Caki2 (cell line): ENCODE measurements around the gene YTHDC1. TPM values are rescaled to one million over a fixed set of nuclear protein-coding genes. Genes with fewer than 3 reads are reported as not detected.
"Not testable (repeated sequence)": the region's sequence is repeated elsewhere in the genome, so short reads cannot be mapped to it uniquely, and the experiment has no call there.

Experiments used
- DNase-seq: peaks from one replicate; pipeline ENCODE4 v3.0.0-alpha.2; 2015; ENCODE audit warnings: low read depth
- in situ Hi-C: cut with HindIII; loops from 2 replicates; pipeline ENCODE4 v1.10.0; 2016; ENCODE audit warnings: low sequenced_read_pairs, low pct_unique_long_range_greater_than_20kb, mixed read lengths
- total RNA-seq: library from RNA; depleted of rRNA; stranded (reverse); fragments of >200 nt; shearing (Covaris generic); gene quantifications from 2 replicates; pipeline ENCODE4 v1.2.3, GENCODE V29; 2014; ENCODE audit warnings: low replicate concordance

The YTHDC1 gene
- total RNA-seq, 1 experiment from 2014 or later: 8.2 TPM

- in situ Hi-C loops: no loop called here
- DNase-seq: no peak
Measured at GRCh38 chr4:68316193-68316969, 33.5 kb downstream of the YTHDC1 start.

DNA sequence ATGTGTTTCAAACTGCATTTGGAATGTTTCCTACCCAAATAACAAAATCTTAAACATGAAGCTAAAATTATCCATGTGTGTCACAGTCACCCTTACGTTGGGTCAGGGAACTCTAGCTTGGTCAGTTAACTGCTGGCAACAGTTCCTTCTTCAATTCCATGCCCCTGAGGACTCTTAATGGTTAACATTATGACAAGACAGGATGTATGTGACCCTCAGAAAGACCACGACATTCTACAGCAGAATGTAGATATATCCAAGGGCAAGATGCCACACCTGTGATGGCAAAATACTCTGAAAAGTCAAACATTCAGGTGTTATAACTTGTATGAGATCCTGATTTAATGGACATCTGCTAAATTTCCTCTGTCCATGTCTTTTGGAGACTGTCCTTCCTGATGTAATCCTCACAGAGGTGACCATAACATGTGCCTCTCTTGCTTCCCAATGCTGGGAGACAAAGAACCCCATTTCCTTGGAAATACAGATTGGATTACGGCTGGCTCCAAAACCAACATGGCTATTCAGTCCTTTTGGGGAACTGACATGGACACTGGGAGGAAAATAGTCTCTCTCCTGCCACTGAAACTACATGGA lies 39.1 kb downstream of the YTHDC1 start:
- no peak for DNase-seq
- in situ Hi-C loops: no loop called here

DNA sequence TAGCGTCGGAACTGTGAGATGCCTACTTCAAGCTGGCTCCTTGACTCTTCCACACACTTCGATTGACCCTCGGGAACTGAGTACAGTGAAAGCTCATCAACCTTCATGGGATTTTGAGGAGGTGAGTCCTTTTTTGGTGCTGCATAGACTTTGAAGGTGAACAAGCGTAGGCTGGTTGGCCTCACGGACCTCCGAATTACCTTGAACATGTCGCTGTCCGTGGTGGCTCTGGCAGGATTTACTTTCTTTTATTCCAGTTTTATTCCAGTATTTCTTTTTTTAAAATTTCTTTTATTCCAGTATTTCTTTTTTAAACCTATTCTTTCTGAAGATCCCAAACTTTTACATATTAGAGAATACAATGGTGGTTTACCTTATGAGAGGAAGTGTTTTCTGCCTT lies 45.2 kb downstream of the YTHDC1 start:
- DNase-seq: no peak
- in situ Hi-C loops: no loop called here

GRCh38 chr4:68299492-68300457 lies 50.1 kb downstream of the YTHDC1 start:
- in situ Hi-C loops: no loop called here
- no peak for DNase-seq

DNA sequence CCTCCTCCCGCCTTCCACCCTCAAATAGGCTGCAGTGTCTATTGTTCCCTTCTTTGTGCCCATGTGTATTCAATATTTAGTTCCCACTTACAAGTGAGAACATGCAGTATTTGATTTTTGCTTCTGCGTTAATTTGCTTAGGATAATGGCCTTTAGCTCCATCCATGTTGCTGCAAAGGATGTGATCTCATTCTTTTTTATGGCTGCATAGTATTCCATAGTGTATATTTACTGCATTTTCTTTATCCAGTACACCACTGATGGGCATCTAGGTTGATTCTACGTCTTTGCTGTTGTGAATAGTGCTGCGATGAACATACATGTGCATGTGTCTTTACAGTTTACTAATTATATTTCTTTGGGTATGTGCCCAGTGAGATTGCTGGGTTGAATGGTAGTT lies 52.8 kb downstream of the YTHDC1 start:
- in situ Hi-C loops: no loop called here
- DNase-seq: no peak

GRCh38 chr4:68291256-68291655 lies 58.6 kb downstream of the YTHDC1 start:
- no peak for DNase-seq
- in situ Hi-C loops: no loop called here

DNA sequence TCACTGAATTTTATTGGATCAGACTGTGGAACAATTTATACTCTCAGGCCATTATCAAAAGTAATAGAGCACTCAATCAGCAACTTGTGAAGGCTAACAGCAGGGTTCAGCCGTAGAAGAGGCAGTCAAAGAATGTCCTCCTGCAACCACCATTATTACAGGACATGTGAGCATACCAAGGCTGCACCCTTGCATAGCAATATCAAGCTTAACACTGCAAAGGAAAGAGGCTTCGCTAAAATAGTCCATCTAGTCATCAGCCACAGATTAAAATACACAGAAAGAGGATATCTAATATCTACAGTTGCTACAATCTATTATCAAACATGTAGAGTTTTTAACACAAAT lies 61.5 kb downstream of the YTHDC1 start:
- in situ Hi-C loops: no loop called here
- no peak for DNase-seq

- no peak for DNase-seq
- in situ Hi-C loops: no loop called here
Measured at GRCh38 chr4:68287704-68288392, 62.0 kb downstream of the YTHDC1 start.

GRCh38 chr4:68283714-68284113 lies 66.2 kb downstream of the YTHDC1 start:
- DNase-seq: no peak
- in situ Hi-C loops: no loop called here

DNA sequence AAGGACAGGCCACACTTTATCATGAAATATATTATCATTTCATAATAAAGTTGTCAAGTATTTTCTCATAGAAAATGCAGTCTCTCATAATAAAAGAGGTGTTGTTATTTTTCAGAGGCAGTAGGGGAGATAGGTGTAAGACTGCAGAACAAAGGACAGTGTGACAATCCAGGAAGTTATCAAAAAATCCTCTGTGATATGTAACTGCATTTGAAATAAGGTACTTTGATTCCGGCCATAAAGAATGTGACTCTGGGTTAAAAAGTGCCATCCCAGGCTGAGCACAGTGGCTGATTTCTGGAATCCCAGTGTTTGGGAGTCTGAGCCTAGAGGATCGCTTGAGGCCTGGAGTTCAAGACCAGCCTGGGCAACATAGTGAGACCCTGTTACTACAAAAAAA lies 66.8 kb downstream of the YTHDC1 start:
- in situ Hi-C loops: no loop called here
- DNase-seq: no peak

GRCh38 chr4:68281796-68282740 lies 67.8 kb downstream of the YTHDC1 start:
- DNase-seq, in situ Hi-C loops: not testable (repeated sequence)

DNA sequence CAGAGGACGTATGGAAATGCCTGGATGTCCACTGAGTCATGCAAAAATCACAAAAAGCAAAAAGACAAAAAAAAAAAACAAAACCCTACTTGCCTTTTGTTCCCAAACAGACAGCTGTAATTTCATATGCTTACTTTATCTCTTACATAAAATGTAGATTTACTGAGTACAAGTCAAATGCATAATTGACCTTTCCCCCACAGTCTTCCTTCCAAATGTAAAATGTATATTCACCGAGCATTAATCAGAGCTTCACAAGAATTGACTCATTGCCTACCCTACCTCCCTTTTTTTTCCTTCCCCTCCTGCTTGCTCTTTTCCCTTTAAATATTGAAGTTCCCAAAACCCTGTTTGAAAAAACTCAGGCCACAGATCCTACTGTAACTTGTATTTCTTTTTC lies 71.9 kb downstream of the YTHDC1 start:
- DNase-seq: no peak
- in situ Hi-C loops: no loop called here

GRCh38 chr4:68277627-68278026 lies 72.3 kb downstream of the YTHDC1 start:
- no peak for DNase-seq
- in situ Hi-C loops: no loop called here

- DNase-seq: no peak
- in situ Hi-C loops: no loop called here
Measured at GRCh38 chr4:68272860-68273259, 77.0 kb downstream of the YTHDC1 start.

DNA sequence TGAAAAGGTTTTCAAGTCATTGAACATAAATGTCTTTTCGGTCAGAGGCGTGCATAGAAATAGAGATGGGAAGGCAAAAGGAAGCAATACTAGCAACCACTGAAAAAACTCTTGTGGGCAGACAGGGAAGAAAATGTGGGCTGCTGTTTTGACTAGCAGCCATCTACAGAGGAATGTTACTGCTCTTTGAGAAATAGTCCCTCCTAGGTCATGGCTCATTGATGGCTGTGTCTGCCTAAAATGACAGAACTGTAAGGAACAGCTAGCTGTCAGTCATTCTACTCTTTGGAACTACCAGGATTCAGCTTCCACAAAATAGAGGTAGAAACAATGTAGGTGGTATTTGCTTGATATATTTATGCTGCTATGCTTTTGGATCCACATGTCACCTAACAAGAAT lies 77.5 kb downstream of the YTHDC1 start:
- DNase-seq: no peak

DNA sequence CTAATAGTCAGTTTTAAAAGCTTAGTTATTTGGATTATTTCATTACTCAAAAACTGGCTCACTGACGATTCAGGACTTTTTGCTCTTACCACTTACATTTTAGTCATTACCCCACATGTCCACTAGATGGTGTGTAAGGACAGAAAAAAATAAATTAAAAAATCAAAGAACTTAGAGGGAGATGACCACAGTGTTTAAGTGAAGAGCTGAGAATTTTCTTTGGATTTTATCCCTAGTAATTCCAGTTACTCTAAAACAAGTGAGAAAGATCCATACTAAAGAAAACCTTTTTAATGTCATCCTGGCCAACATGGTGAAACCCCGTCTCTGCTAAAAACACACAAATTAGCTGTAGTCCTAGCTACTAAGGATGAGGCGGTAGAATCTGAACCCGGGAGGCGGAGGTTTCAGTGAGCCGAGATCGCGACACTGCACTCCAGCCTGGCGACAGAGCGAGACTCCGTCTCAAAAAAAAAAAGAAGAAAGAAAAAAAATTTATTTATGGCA lies 78.0 kb downstream of the YTHDC1 start:
- in situ Hi-C loops: no loop called here
- peak; percentile 64 for DNase-seq

More for the DNA sequence above, 77.5 kb downstream of the YTHDC1 start:
- in situ Hi-C loops: no loop called here

- in situ Hi-C loops: no loop called here
- peak; percentile 58 for DNase-seq
Measured at GRCh38 chr4:68267433-68267944, 82.4 kb downstream of the YTHDC1 start.
